Gastrocnemius medialis (tissue), 4 donors: ENCODE measurements around the gene ATF3.

Source experiments
- POLR2A ChIP-seq, 2 donors: fragments of 450-650 bp; IDR thresholded peaks; one replicate each; pipeline ENCODE4 v1.6.1; 2017; ENCODE audit warnings: antibody characterized with exemption in 2 of 2, mild to moderate bottlenecking in 2 of 2, moderate library complexity in 2 of 2
- TF ChIP-seq, protein P1 (sequence below), 5 experiments: fragments of 450-650 bp in 3 of 5; fragments of 200-600 bp in 2 of 5; sonication (generic) in 2 of 5; IDR thresholded peaks in 4 of 5; conservative IDR thresholded peaks in 1 of 5; 1 replicate in 4 of 5; 2 replicates in 1 of 5; pipeline ENCODE4 v1.5.1; 2016 to 2019; ENCODE audit warnings: antibody characterized with exemption in 5 of 5, mild to moderate bottlenecking in 3 of 5, moderate library complexity in 3 of 5

DNA sequence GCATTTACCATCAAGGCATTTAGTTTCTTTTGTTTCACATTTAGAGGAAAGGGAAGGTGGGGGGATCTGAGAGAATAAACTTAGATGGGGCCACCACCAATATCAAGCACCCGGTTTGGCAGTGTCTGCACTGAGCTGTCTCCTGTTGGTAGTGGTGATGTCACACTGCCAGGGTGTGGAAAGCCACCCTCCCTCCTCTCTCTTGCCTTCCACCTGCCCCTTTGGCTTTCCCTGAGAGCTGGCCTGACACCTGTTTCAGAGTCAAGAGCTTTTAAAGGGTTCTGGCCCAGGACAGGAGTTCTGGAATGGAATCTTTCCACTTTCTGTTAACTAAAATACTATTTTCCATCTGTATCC is 13.4 kb downstream of the ATF3 start:
- TF ChIP-seq, protein P1, sequence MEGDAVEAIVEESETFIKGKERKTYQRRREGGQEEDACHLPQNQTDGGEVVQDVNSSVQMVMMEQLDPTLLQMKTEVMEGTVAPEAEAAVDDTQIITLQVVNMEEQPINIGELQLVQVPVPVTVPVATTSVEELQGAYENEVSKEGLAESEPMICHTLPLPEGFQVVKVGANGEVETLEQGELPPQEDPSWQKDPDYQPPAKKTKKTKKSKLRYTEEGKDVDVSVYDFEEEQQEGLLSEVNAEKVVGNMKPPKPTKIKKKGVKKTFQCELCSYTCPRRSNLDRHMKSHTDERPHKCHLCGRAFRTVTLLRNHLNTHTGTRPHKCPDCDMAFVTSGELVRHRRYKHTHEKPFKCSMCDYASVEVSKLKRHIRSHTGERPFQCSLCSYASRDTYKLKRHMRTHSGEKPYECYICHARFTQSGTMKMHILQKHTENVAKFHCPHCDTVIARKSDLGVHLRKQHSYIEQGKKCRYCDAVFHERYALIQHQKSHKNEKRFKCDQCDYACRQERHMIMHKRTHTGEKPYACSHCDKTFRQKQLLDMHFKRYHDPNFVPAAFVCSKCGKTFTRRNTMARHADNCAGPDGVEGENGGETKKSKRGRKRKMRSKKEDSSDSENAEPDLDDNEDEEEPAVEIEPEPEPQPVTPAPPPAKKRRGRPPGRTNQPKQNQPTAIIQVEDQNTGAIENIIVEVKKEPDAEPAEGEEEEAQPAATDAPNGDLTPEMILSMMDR (IDR thresholded peaks at IDR 0.05 in 4 of 5, conservative IDR thresholded peaks at IDR 0.05 in 1 of 5) = no peak
- no peak for TF ChIP-seq POLR2A (IDR thresholded peaks at IDR 0.05)
